ENCODE data around the gene GLIS1. TPM values are rescaled to one million over a fixed set of nuclear protein-coding genes. Genes with fewer than 3 reads are reported as not detected.

GLIS1 gene
- polyA plus RNA-seq, 1 donor (not counting 4 experiments of a cell fraction or from before 2014, with no cell fraction given) = not detected

- no peaks in the 10 kb centered on the region for H4K20me1 ChIP-seq (ENCODE audit: control insufficient read depth, extremely low read depth, insufficient read depth, low read length)
- H3K9ac ChIP-seq (ENCODE audit: control insufficient read depth, extremely low read depth, insufficient read depth, low read length) = no peak overlapping the region
- H3K4me3 ChIP-seq (ENCODE audit: control insufficient read depth in 2 of 3, extremely low read depth in 1 of 3, insufficient read depth in 2 of 3, low read depth in 1 of 3, low read length in 3 of 3) = no peak overlapping the region
- no peaks in the 10 kb centered on the region for H3K79me2 ChIP-seq (ENCODE audit: control insufficient read depth, insufficient read depth, low read length)
- no peaks in the 10 kb centered on the region for H3K36me3 ChIP-seq (ENCODE audit: control insufficient read depth in 2 of 2, extremely low read depth in 1 of 2, insufficient read depth in 2 of 2, low read length in 2 of 2)
- no peaks in the 10 kb centered on the region for H3K27me3 ChIP-seq (ENCODE audit: control insufficient read depth, extremely low read depth, insufficient read depth, low read length)
- TF ChIP-seq CTCF (optimal IDR thresholded peaks at IDR 0.05 in 1 of 3, IDR thresholded peaks at IDR 0.05 in 1 of 3, conservative IDR thresholded peaks at IDR 0.05 in 1 of 3; ENCODE audit: extremely low read depth in 1 of 3, insufficient read depth in 2 of 3, low read length in 3 of 3) = no peak
- TF ChIP-seq EZH2 (IDR thresholded peaks at IDR 0.05; ENCODE audit: low read length) = no peak
- no peaks in the 10 kb centered on the region for H3K9me1 ChIP-seq (ENCODE audit: control insufficient read depth, extremely low read depth, insufficient read depth, low read length)
- H3K4me2 ChIP-seq (ENCODE audit: control insufficient read depth, extremely low read depth, insufficient read depth, low read depth, low read length) = no peak overlapping the region
- no peaks in the 10 kb centered on the region for H3K4me1 ChIP-seq (ENCODE audit: control insufficient read depth, extremely low read depth, insufficient read depth, low read length)
- FAIRE-seq (no peak), DNase-seq (ENCODE audit: low read depth, low spot score) (no peak)
- H3K27ac ChIP-seq (ENCODE audit: control insufficient read depth, insufficient read depth, low read length) = no peak overlapping the region
- H2AFZ ChIP-seq (ENCODE audit: control insufficient read depth, low read length) = no peak overlapping the region
- dilution Hi-C loops (cut with MboI; ENCODE audit: extremely low pct_ligation_motif_present, low sequenced_read_pairs) = no loop called here
- H3K9me3 ChIP-seq (ENCODE audit: control insufficient read depth, low read depth, low read length) = no peaks in the 10 kb centered on the region
These were observed 175.4 kb downstream of the GLIS1 start for GRCh38 chr1:53563611-53564010.

GRCh38 chr1:53562981-53563379 lies 176.0 kb downstream of the GLIS1 start:
- no peak for DNase-seq (ENCODE audit: low read depth, low spot score)

More at GRCh38 chr1:53562981-53563379, 176.0 kb downstream of the GLIS1 start:
- H3K36me3 ChIP-seq (ENCODE audit: control insufficient read depth in 2 of 2, extremely low read depth in 1 of 2, insufficient read depth in 2 of 2, low read length in 2 of 2) = no peaks in the 10 kb centered on the region
- H3K9me1 ChIP-seq (ENCODE audit: control insufficient read depth, extremely low read depth, insufficient read depth, low read length) = no peaks in the 10 kb centered on the region
- no peak overlapping the region for H3K4me2 ChIP-seq (ENCODE audit: control insufficient read depth, extremely low read depth, insufficient read depth, low read depth, low read length)
- no peaks in the 10 kb centered on the region for H3K4me1 ChIP-seq (ENCODE audit: control insufficient read depth, extremely low read depth, insufficient read depth, low read length)
- H3K4me3 ChIP-seq (ENCODE audit: control insufficient read depth in 2 of 3, extremely low read depth in 1 of 3, insufficient read depth in 2 of 3, low read depth in 1 of 3, low read length in 3 of 3) = no peak overlapping the region
- H3K27ac ChIP-seq (ENCODE audit: control insufficient read depth, insufficient read depth, low read length) = no peak overlapping the region
- H3K27me3 ChIP-seq (ENCODE audit: control insufficient read depth, extremely low read depth, insufficient read depth, low read length) = no peaks in the 10 kb centered on the region
- H3K9me3 ChIP-seq (ENCODE audit: control insufficient read depth, low read depth, low read length) = no peaks in the 10 kb centered on the region
- no peak for TF ChIP-seq EZH2 (IDR thresholded peaks at IDR 0.05; ENCODE audit: low read length)
- no peak for TF ChIP-seq CTCF (optimal IDR thresholded peaks at IDR 0.05 in 1 of 3, IDR thresholded peaks at IDR 0.05 in 1 of 3, conservative IDR thresholded peaks at IDR 0.05 in 1 of 3; ENCODE audit: extremely low read depth in 1 of 3, insufficient read depth in 2 of 3, low read length in 3 of 3)
- no peaks in the 10 kb centered on the region for H4K20me1 ChIP-seq (ENCODE audit: control insufficient read depth, extremely low read depth, insufficient read depth, low read length)
- dilution Hi-C loops (cut with MboI; ENCODE audit: extremely low pct_ligation_motif_present, low sequenced_read_pairs) = no loop called here
- no peak for FAIRE-seq
- no peak overlapping the region for H3K9ac ChIP-seq (ENCODE audit: control insufficient read depth, extremely low read depth, insufficient read depth, low read length)
- H3K79me2 ChIP-seq (ENCODE audit: control insufficient read depth, insufficient read depth, low read length) = no peaks in the 10 kb centered on the region
- H2AFZ ChIP-seq (ENCODE audit: control insufficient read depth, low read length) = no peak overlapping the region

Data from keratinocyte (primary cell).